HG02798 (cell line): ENCODE measurements around the gene GNL2.

Source experiments
- ATAC-seq: cut with Tn5 transposase; IDR thresholded peaks from one replicate; pipeline ENCODE4 v1.9.1; 2021; ENCODE audit warnings: mild to moderate bottlenecking; ENCODE audit not compliant: unreplicated experiment, poor library complexity

Gene GNL2

GRCh38 chr1:37595440-37596181, at the start of gene GNL2:
Gene GNL2, minus strand, starts transcription at chr1:37595937. Its CDS starts 115 bp downstream, at chr1:37595822.
- peak; percentile 99 for ATAC-seq

GRCh38 chr1:37641059-37641458, 45.3 kb upstream of the GNL2 start:
- ATAC-seq: no peak

GRCh38 chr1:37636435-37636834, 40.7 kb upstream of the GNL2 start:
- no peak for ATAC-seq

- no peak for ATAC-seq
Measured at GRCh38 chr1:37634992-37635902, 39.5 kb upstream of the GNL2 start.

GRCh38 chr1:37634244-37634991, 38.7 kb upstream of the GNL2 start, which contains the start of gene RSPO1:
Gene RSPO1, minus strand, starts transcription at chr1:37634892. Its CDS starts 5,231 bp downstream, at chr1:37629661.
- no peak for ATAC-seq

GRCh38 chr1:37633938-37634243, 38.2 kb upstream of the GNL2 start:
- ATAC-seq: no peak

GRCh38 chr1:37633040-37633937, 37.6 kb upstream of the GNL2 start:
- no peak for ATAC-seq

GRCh38 chr1:37631036-37631435, 35.3 kb upstream of the GNL2 start:
- no peak for ATAC-seq

GRCh38 chr1:37630426-37631028, 34.8 kb upstream of the GNL2 start:
- no peak for ATAC-seq

- no peak for ATAC-seq
Measured at GRCh38 chr1:37629726-37630425, 34.1 kb upstream of the GNL2 start.

GRCh38 chr1:37629008-37629407, 33.3 kb upstream of the GNL2 start:
- no peak for ATAC-seq

GRCh38 chr1:37628026-37628556, 32.4 kb upstream of the GNL2 start:
- no peak for ATAC-seq

GRCh38 chr1:37622131-37622530, 26.4 kb upstream of the GNL2 start:
- ATAC-seq: no peak

- ATAC-seq: no peak
Measured at GRCh38 chr1:37621326-37621870, 25.7 kb upstream of the GNL2 start.

- no peak for ATAC-seq
Measured at GRCh38 chr1:37620707-37621106, 25.0 kb upstream of the GNL2 start.

GRCh38 chr1:37616330-37616729, 20.6 kb upstream of the GNL2 start:
- ATAC-seq: no peak

- ATAC-seq: no peak
Measured at GRCh38 chr1:37614105-37614504, 18.4 kb upstream of the GNL2 start.

- ATAC-seq: no peak
Measured at GRCh38 chr1:37612186-37612585, 16.4 kb upstream of the GNL2 start.
